ENCODE measurements around the gene TRIM23.
A peak's percentile ranks its signal among the peaks of the same experiment; 100 is the strongest.

Gene TRIM23

GRCh38 chr5:65562731-65563701, 61.1 kb downstream of the TRIM23 start, which contains the start of the genes CENPK and PPWD1:
Gene CENPK (minus strand): TSS chr5:65563168. CDS start chr5:65554907, 8,261 bp downstream.
Gene PPWD1 (plus strand): TSS chr5:65563296. CDS start chr5:65563311, 15 bp downstream.
- TF ChIP-seq CREB1 (IDR thresholded peaks at IDR 0.05; ENCODE audit: low read depth) (peak; percentile 99), EP300 (IDR thresholded peaks at IDR 0.05; ENCODE audit: borderline replicate concordance) (no peak), TAF1 (IDR thresholded peaks at IDR 0.05; ENCODE audit: low read depth) (peak; percentile 95), USF1 (IDR thresholded peaks at IDR 0.05) (no peak), CEBPB (IDR thresholded peaks at IDR 0.05) (no peak), NFIC (IDR thresholded peaks at IDR 0.05) (peak; percentile 33; the same call in 1 of the 2 replicates), ZBTB7A (IDR thresholded peaks at IDR 0.05; ENCODE audit: low read depth) (no peak), TEAD4 (IDR thresholded peaks at IDR 0.05) (no peak), EGR1 (IDR thresholded peaks at IDR 0.05) (0 out of 2 replicates have a peak, but pooled peaks have one; percentile 20), RAD21 (IDR thresholded peaks at IDR 0.05; ENCODE audit: low read depth) (no peak), FOXM1 (IDR thresholded peaks at IDR 0.05; ENCODE audit: borderline replicate concordance, low read depth) (0 out of 2 replicates have a peak, but pooled peaks have one; percentile 51), YY1 (IDR thresholded peaks at IDR 0.05; ENCODE audit: low read depth) (peak; percentile 98), TCF12 (IDR thresholded peaks at IDR 0.05; ENCODE audit: low read depth) (peak; percentile 24; the same call in 1 of the 2 replicates), MAX (IDR thresholded peaks at IDR 0.05) (peak; percentile 81), REST (IDR thresholded peaks at IDR 0.05; ENCODE audit: low read depth) (no peak)

- TF ChIP-seq USF1 (IDR thresholded peaks at IDR 0.05): no peak
- no peak for TF ChIP-seq CEBPB (IDR thresholded peaks at IDR 0.05)
- TF ChIP-seq MAX (IDR thresholded peaks at IDR 0.05): no peak
- TF ChIP-seq TEAD4 (IDR thresholded peaks at IDR 0.05): no peak
- TF ChIP-seq RAD21 (IDR thresholded peaks at IDR 0.05; ENCODE audit: low read depth): no peak
- TF ChIP-seq CREB1 (IDR thresholded peaks at IDR 0.05; ENCODE audit: low read depth): no peak
- no peak for TF ChIP-seq REST (IDR thresholded peaks at IDR 0.05; ENCODE audit: low read depth)
- no peak for TF ChIP-seq TAF1 (IDR thresholded peaks at IDR 0.05; ENCODE audit: low read depth)
- TF ChIP-seq NFIC (IDR thresholded peaks at IDR 0.05): no peak
- no peak for TF ChIP-seq YY1 (IDR thresholded peaks at IDR 0.05; ENCODE audit: low read depth)
- TF ChIP-seq EGR1 (IDR thresholded peaks at IDR 0.05): no peak
- no peak for TF ChIP-seq FOXM1 (IDR thresholded peaks at IDR 0.05; ENCODE audit: borderline replicate concordance, low read depth)
- no peak for TF ChIP-seq TCF12 (IDR thresholded peaks at IDR 0.05; ENCODE audit: low read depth)
- TF ChIP-seq ZBTB7A (IDR thresholded peaks at IDR 0.05; ENCODE audit: low read depth): no peak
- TF ChIP-seq EP300 (IDR thresholded peaks at IDR 0.05; ENCODE audit: borderline replicate concordance): no peak
Measured at GRCh38 chr5:65556718-65557117, 67.4 kb downstream of the TRIM23 start.

- TF ChIP-seq CEBPB (IDR thresholded peaks at IDR 0.05): no peak
Measured at GRCh38 chr5:65556181-65556580, 68.0 kb downstream of the TRIM23 start.

GRCh38 chr5:65555287-65555686, 68.8 kb downstream of the TRIM23 start:
- no peak for TF ChIP-seq USF1 (IDR thresholded peaks at IDR 0.05)
- TF ChIP-seq REST (IDR thresholded peaks at IDR 0.05; ENCODE audit: low read depth): no peak
- no peak for TF ChIP-seq YY1 (IDR thresholded peaks at IDR 0.05; ENCODE audit: low read depth)
- TF ChIP-seq TAF1 (IDR thresholded peaks at IDR 0.05; ENCODE audit: low read depth): no peak
- no peak for TF ChIP-seq NFIC (IDR thresholded peaks at IDR 0.05)

Measured in Ishikawa (cell line).